ENCODE data around the gene MFAP3.

- TF ChIP-seq EZH2 (IDR thresholded peaks at IDR 0.05; ENCODE audit: insufficient read depth, poor library complexity, severe bottlenecking) = no peak
- TF ChIP-seq EZH2phosphoT487 (IDR thresholded peaks at IDR 0.05; ENCODE audit: insufficient read depth, low read depth) = no peak
Observed at GRCh38 chr5:154081246-154081645, 42.5 kb downstream of the MFAP3 start.
